ENCODE results near the gene SLA2.
"Not testable (repeated sequence)": the region's sequence is repeated elsewhere in the genome, so short reads cannot be mapped to it uniquely, and the experiment has no call there.

Gene SLA2

GRCh38 chr20:36573798-36574365 lies 72.1 kb downstream of the SLA2 start:
- peak overlapping the region; percentile 60 to 78 for H3K4me3 ChIP-seq (ENCODE audit: low read length in 2 of 2)
- peak overlapping the region; percentile 85 for H3K27ac ChIP-seq (ENCODE audit: low read length)
- peaks cover 26% of the 10 kb centered on the region for H3K4me1 ChIP-seq (ENCODE audit: control insufficient read depth, insufficient read depth, low read length)
- no peaks in the 10 kb centered on the region for H3K9me3 ChIP-seq (ENCODE audit: control insufficient read depth in 2 of 2, low read length in 2 of 2)
- H3K36me3 ChIP-seq (ENCODE audit: control insufficient read depth in 2 of 2, insufficient read depth in 2 of 2, low read length in 2 of 2): peaks cover 0 to 2% of the 10 kb centered on the region in 2 donors
- H3K27me3 ChIP-seq (ENCODE audit: control insufficient read depth in 1 of 2, insufficient read depth in 2 of 2, low read length in 2 of 2): no peaks in the 10 kb centered on the region
- H3K9ac ChIP-seq (ENCODE audit: low read length in 2 of 2): peak overlapping the region; percentile 71 to 86

GRCh38 chr20:36573103-36573797 lies 72.7 kb downstream of the SLA2 start, which contains the start of gene TGIF2:
Gene TGIF2, plus strand, starts transcription at chr20:36573597. Its CDS starts 5,178 bp downstream, at chr20:36578775.
- H3K27ac ChIP-seq (ENCODE audit: low read length): peak within 1 kb of the TSS; percentile 85
- H3K4me1 ChIP-seq (ENCODE audit: control insufficient read depth, insufficient read depth, low read length): peaks cover 26% of the 10 kb centered on the region
- H3K4me3 ChIP-seq (ENCODE audit: low read length in 2 of 2): peak within 1 kb of the TSS; percentile 60 to 78
- H3K36me3 ChIP-seq (ENCODE audit: control insufficient read depth in 2 of 2, insufficient read depth in 2 of 2, low read length in 2 of 2): no peaks in the 10 kb centered on the region
- no peaks in the 10 kb centered on the region for H3K9me3 ChIP-seq (ENCODE audit: control insufficient read depth in 2 of 2, low read length in 2 of 2)
- H3K27me3 ChIP-seq (ENCODE audit: control insufficient read depth in 1 of 2, insufficient read depth in 2 of 2, low read length in 2 of 2): no peaks in the 10 kb centered on the region
- H3K9ac ChIP-seq (ENCODE audit: low read length in 2 of 2): peak within 1 kb of the TSS; percentile 71 to 86

GRCh38 chr20:36572701-36573102 lies 73.3 kb downstream of the SLA2 start:
- peak overlapping the region; percentile 52 to 78 for H3K4me3 ChIP-seq (ENCODE audit: low read length in 2 of 2)
- H3K36me3 ChIP-seq (ENCODE audit: control insufficient read depth in 2 of 2, insufficient read depth in 2 of 2, low read length in 2 of 2): no peaks in the 10 kb centered on the region
- peak overlapping the region; percentile 66 to 76 for H3K9ac ChIP-seq (ENCODE audit: low read length in 2 of 2)
- peak overlapping the region; percentile 85 for H3K27ac ChIP-seq (ENCODE audit: low read length)
- no peaks in the 10 kb centered on the region for H3K9me3 ChIP-seq (ENCODE audit: control insufficient read depth in 2 of 2, low read length in 2 of 2)
- peaks cover 26% of the 10 kb centered on the region for H3K4me1 ChIP-seq (ENCODE audit: control insufficient read depth, insufficient read depth, low read length)
- H3K27me3 ChIP-seq (ENCODE audit: control insufficient read depth in 1 of 2, insufficient read depth in 2 of 2, low read length in 2 of 2): no peaks in the 10 kb centered on the region

GRCh38 chr20:36571564-36572504 lies 74.2 kb downstream of the SLA2 start:
- peaks cover 26% of the 10 kb centered on the region for H3K4me1 ChIP-seq (ENCODE audit: control insufficient read depth, insufficient read depth, low read length)
- no peak overlapping the region for H3K4me3 ChIP-seq (ENCODE audit: low read length in 2 of 2)
- peak overlapping the region; percentile 85 for H3K27ac ChIP-seq (ENCODE audit: low read length)
- H3K36me3 ChIP-seq (ENCODE audit: control insufficient read depth in 2 of 2, insufficient read depth in 2 of 2, low read length in 2 of 2): no peaks in the 10 kb centered on the region
- peak overlapping the region; percentile 38 to 66 for H3K9ac ChIP-seq (ENCODE audit: low read length in 2 of 2)
- no peaks in the 10 kb centered on the region for H3K9me3 ChIP-seq (ENCODE audit: control insufficient read depth in 2 of 2, low read length in 2 of 2)
- no peaks in the 10 kb centered on the region for H3K27me3 ChIP-seq (ENCODE audit: control insufficient read depth in 1 of 2, insufficient read depth in 2 of 2, low read length in 2 of 2)

- Histone ChIP-seq H3K9ac (ENCODE audit: low read length in 2 of 2) (no peak overlapping the region), H3K36me3 (ENCODE audit: control insufficient read depth in 2 of 2, insufficient read depth in 2 of 2, low read length in 2 of 2) (no peaks in the 10 kb centered on the region), H3K4me1 (ENCODE audit: control insufficient read depth, insufficient read depth, low read length) (peaks cover 14% of the 10 kb centered on the region), H3K27me3 (ENCODE audit: control insufficient read depth in 1 of 2, insufficient read depth in 2 of 2, low read length in 2 of 2) (no peaks in the 10 kb centered on the region), H3K4me3 (ENCODE audit: low read length in 2 of 2) (no peak overlapping the region), H3K9me3 (ENCODE audit: control insufficient read depth in 2 of 2, low read length in 2 of 2) (peaks cover 0 to 3% of the 10 kb centered on the region in 2 donors), H3K27ac (ENCODE audit: low read length) (no peak overlapping the region)
These were observed 76.1 kb downstream of the SLA2 start for GRCh38 chr20:36569847-36570429.

- Histone ChIP-seq H3K4me1 (ENCODE audit: control insufficient read depth, insufficient read depth, low read length) (no peaks in the 10 kb centered on the region), H3K9me3 (ENCODE audit: control insufficient read depth in 2 of 2, low read length in 2 of 2) (peaks cover 0 to 3% of the 10 kb centered on the region in 2 donors), H3K9ac (ENCODE audit: low read length in 2 of 2) (no peak overlapping the region), H3K36me3 (ENCODE audit: control insufficient read depth in 2 of 2, insufficient read depth in 2 of 2, low read length in 2 of 2) (no peaks in the 10 kb centered on the region), H3K27ac (ENCODE audit: low read length) (no peak overlapping the region), H3K27me3 (ENCODE audit: control insufficient read depth in 1 of 2, insufficient read depth in 2 of 2, low read length in 2 of 2) (no peaks in the 10 kb centered on the region), H3K4me3 (ENCODE audit: low read length in 2 of 2) (no peak overlapping the region)
These were observed 80.5 kb downstream of the SLA2 start for GRCh38 chr20:36565520-36565919.

- not testable (repeated sequence) for H3K9ac ChIP-seq (ENCODE audit: low read length in 2 of 2); H3K27ac ChIP-seq (ENCODE audit: low read length); H3K27me3 ChIP-seq (ENCODE audit: control insufficient read depth in 1 of 2, insufficient read depth in 2 of 2, low read length in 2 of 2); H3K4me1 ChIP-seq (ENCODE audit: control insufficient read depth, insufficient read depth, low read length); H3K9me3 ChIP-seq (ENCODE audit: control insufficient read depth in 2 of 2, low read length in 2 of 2); H3K4me3 ChIP-seq (ENCODE audit: low read length in 2 of 2); H3K36me3 ChIP-seq (ENCODE audit: control insufficient read depth in 2 of 2, insufficient read depth in 2 of 2, low read length in 2 of 2)
These were observed 81.3 kb downstream of the SLA2 start for GRCh38 chr20:36564726-36565121.

- H3K4me3 ChIP-seq (ENCODE audit: low read length in 2 of 2); H3K9ac ChIP-seq (ENCODE audit: low read length in 2 of 2); H3K36me3 ChIP-seq (ENCODE audit: control insufficient read depth in 2 of 2, insufficient read depth in 2 of 2, low read length in 2 of 2); H3K27ac ChIP-seq (ENCODE audit: low read length); H3K27me3 ChIP-seq (ENCODE audit: control insufficient read depth in 1 of 2, insufficient read depth in 2 of 2, low read length in 2 of 2); H3K9me3 ChIP-seq (ENCODE audit: control insufficient read depth in 2 of 2, low read length in 2 of 2); H3K4me1 ChIP-seq (ENCODE audit: control insufficient read depth, insufficient read depth, low read length): not testable (repeated sequence)
These were observed 81.8 kb downstream of the SLA2 start for GRCh38 chr20:36564078-36564725.

- no peak overlapping the region for H3K9ac ChIP-seq (ENCODE audit: low read length in 2 of 2)
- H3K4me1 ChIP-seq (ENCODE audit: control insufficient read depth, insufficient read depth, low read length): no peaks in the 10 kb centered on the region
- peaks cover 0 to 3% of the 10 kb centered on the region in 2 donors for H3K9me3 ChIP-seq (ENCODE audit: control insufficient read depth in 2 of 2, low read length in 2 of 2)
- no peak overlapping the region for H3K4me3 ChIP-seq (ENCODE audit: low read length in 2 of 2)
- H3K27me3 ChIP-seq (ENCODE audit: control insufficient read depth in 1 of 2, insufficient read depth in 2 of 2, low read length in 2 of 2): no peaks in the 10 kb centered on the region
- no peak overlapping the region for H3K27ac ChIP-seq (ENCODE audit: low read length)
- H3K36me3 ChIP-seq (ENCODE audit: control insufficient read depth in 2 of 2, insufficient read depth in 2 of 2, low read length in 2 of 2): no peaks in the 10 kb centered on the region
These were observed 82.6 kb downstream of the SLA2 start for GRCh38 chr20:36563374-36563773.

- Histone ChIP-seq H3K4me1 (ENCODE audit: control insufficient read depth, insufficient read depth, low read length) (no peaks in the 10 kb centered on the region), H3K27ac (ENCODE audit: low read length) (no peak overlapping the region), H3K4me3 (ENCODE audit: low read length in 2 of 2) (no peak overlapping the region), H3K9ac (ENCODE audit: low read length in 2 of 2) (no peak overlapping the region), H3K27me3 (ENCODE audit: control insufficient read depth in 1 of 2, insufficient read depth in 2 of 2, low read length in 2 of 2) (no peaks in the 10 kb centered on the region), H3K36me3 (ENCODE audit: control insufficient read depth in 2 of 2, insufficient read depth in 2 of 2, low read length in 2 of 2) (no peaks in the 10 kb centered on the region), H3K9me3 (ENCODE audit: control insufficient read depth in 2 of 2, low read length in 2 of 2) (peaks cover 0 to 3% of the 10 kb centered on the region in 2 donors)
These were observed 83.3 kb downstream of the SLA2 start for GRCh38 chr20:36562724-36563123.
